ENCODE measurements around the gene IFNGR1. TPM values are rescaled to one million over a fixed set of nuclear protein-coding genes. Genes with fewer than 3 reads are reported as not detected.

Gene IFNGR1
- 40.1 and 89.6 TPM in 2 replicates for total RNA-seq

GRCh38 chr6:137218917-137219663 is at the start of gene IFNGR1:
IFNGR1 (minus strand) TSS chr6:137219385; CDS start chr6:137219327, 58 bp downstream.

GRCh38 chr6:137173501-137173900 is 45.7 kb downstream of the IFNGR1 start, which contains the start of gene IL22RA2:
IL22RA2 (minus strand) TSS chr6:137173644; CDS start chr6:137161749, 11,895 bp downstream.

Other genes with a start within 250 kb of the IFNGR1 start
- under 0.01 and 0.28 TPM in 2 replicates for gene IL20RA, start 174.4 kb downstream of the IFNGR1 start, total RNA-seq
- gene IL22RA2, start 45.7 kb downstream of the IFNGR1 start, total RNA-seq = not detected in 2 replicates

All from regular cardiac myocyte (primary cell).